Astrocyte (in vitro differentiated cells and primary cell): ENCODE results near the gene HNRNPC.

Experiments used
- CTCF ChIP-seq: IDR thresholded peaks from 2 replicates; pipeline ENCODE4 v1.5.1; 2011; ENCODE audit warnings: low read depth, mild to moderate bottlenecking, inconsistent platforms, low read length, moderate library complexity; ENCODE audit not compliant: insufficient read depth
- EZH2 ChIP-seq: IDR thresholded peaks from 2 replicates; pipeline ENCODE4 v1.6.1; 2012; ENCODE audit warnings: mild to moderate bottlenecking, low read length, inconsistent platforms; ENCODE audit not compliant: insufficient read depth

GRCh38 chr14:21267431-21267845 lies 1.8 kb downstream of the HNRNPC start:
- no peak for TF ChIP-seq CTCF
- no peak for TF ChIP-seq EZH2
